ENCODE data around the gene ARSB. TPM values are rescaled to one million over a fixed set of nuclear protein-coding genes. Genes with fewer than 3 reads are reported as not detected.

Gene ARSB
- total and polyA plus RNA-seq, 2 donors from 2014 or later: 8.3 to 16.4 TPM

GRCh38 chr5:78895616-78896015 is 89.5 kb downstream of the ARSB start:
- Histone ChIP-seq H3K27ac (ENCODE audit: low read depth in 2 of 2, low read length in 2 of 2) (no peak overlapping the region), H3K27me3 (ENCODE audit: control insufficient read depth, insufficient read depth, low read length) (no peaks in the 10 kb centered on the region), H3K36me3 (ENCODE audit: control insufficient read depth in 2 of 3, insufficient read depth in 3 of 3, low read length in 3 of 3) (no peaks in the 10 kb centered on the region), H3K9me3 (ENCODE audit: control insufficient read depth in 2 of 3, insufficient read depth in 1 of 3, low read length in 3 of 3) (peaks cover 0 to 7% (median 0%) of the 10 kb centered on the region in 3 donors), H3K4me3 (ENCODE audit: low read length in 3 of 3) (no peak overlapping the region), H3K4me1 (ENCODE audit: control insufficient read depth in 2 of 3, insufficient read depth in 2 of 3, low read depth in 1 of 3, low read length in 3 of 3) (peaks cover 0 to 9% (median 0%) of the 10 kb centered on the region in 3 donors), H3K9ac (ENCODE audit: low read length in 3 of 3) (no peak overlapping the region)
- intact Hi-C loops (cut with DNase I): no loop called here
- DNase-seq (no peak), FAIRE-seq (no peak)
- no peak for TF ChIP-seq CTCF (IDR thresholded peaks at IDR 0.05; ENCODE audit: borderline replicate concordance, extremely low read depth, insufficient read depth)

DNA sequence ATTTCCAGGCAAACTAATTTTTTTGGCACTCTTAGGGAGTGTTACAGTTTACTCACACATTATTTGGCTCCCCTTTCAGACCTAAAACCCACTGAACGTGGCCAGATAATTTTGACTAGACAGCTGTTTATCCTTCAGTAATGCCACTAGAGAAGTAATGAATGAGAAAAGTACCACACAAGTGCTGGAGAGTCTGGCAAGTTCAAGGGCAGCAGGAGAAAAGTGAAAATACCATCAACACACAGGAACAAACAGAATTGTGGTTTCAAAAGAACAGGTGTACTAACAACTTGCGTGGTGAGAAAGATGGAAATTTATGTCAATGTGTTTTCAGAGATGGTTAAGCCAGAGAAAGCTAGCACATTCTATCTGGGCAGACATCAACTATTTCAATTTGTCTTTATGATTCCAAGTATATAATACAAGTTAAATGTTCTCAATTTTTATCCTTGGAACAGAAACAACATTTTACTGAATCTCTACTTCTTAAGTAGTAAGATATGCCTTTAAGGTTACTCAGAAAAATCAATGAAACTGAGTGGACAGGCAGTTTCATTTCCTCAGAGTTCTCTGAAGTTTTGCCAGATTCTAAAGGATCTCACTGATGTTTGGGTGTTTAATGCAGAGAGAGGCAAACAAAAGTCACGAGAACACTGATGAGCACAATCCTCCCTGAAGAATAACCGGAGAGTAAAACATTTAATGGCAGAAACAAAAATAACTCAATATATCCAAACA is 91.0 kb downstream of the ARSB start:
- Histone ChIP-seq H3K27me3 (ENCODE audit: control insufficient read depth, insufficient read depth, low read length) (no peaks in the 10 kb centered on the region), H3K9ac (ENCODE audit: low read length in 3 of 3) (no peak overlapping the region), H3K4me3 (ENCODE audit: low read length in 3 of 3) (no peak overlapping the region), H3K9me3 (ENCODE audit: control insufficient read depth in 2 of 3, insufficient read depth in 1 of 3, low read length in 3 of 3) (peaks cover 0 to 6% (median 0%) of the 10 kb centered on the region in 3 donors), H3K36me3 (ENCODE audit: control insufficient read depth in 2 of 3, insufficient read depth in 3 of 3, low read length in 3 of 3) (no peaks in the 10 kb centered on the region), H3K27ac (ENCODE audit: low read depth in 2 of 2, low read length in 2 of 2) (no peak overlapping the region), H3K4me1 (ENCODE audit: control insufficient read depth in 2 of 3, insufficient read depth in 2 of 3, low read depth in 1 of 3, low read length in 3 of 3) (peaks cover 0 to 9% (median 0%) of the 10 kb centered on the region in 3 donors)
- no peak for DNase-seq
- no peak for TF ChIP-seq CTCF (IDR thresholded peaks at IDR 0.05; ENCODE audit: borderline replicate concordance, extremely low read depth, insufficient read depth)
- FAIRE-seq: no peak
- intact Hi-C loops (cut with DNase I): no loop called here

DNA sequence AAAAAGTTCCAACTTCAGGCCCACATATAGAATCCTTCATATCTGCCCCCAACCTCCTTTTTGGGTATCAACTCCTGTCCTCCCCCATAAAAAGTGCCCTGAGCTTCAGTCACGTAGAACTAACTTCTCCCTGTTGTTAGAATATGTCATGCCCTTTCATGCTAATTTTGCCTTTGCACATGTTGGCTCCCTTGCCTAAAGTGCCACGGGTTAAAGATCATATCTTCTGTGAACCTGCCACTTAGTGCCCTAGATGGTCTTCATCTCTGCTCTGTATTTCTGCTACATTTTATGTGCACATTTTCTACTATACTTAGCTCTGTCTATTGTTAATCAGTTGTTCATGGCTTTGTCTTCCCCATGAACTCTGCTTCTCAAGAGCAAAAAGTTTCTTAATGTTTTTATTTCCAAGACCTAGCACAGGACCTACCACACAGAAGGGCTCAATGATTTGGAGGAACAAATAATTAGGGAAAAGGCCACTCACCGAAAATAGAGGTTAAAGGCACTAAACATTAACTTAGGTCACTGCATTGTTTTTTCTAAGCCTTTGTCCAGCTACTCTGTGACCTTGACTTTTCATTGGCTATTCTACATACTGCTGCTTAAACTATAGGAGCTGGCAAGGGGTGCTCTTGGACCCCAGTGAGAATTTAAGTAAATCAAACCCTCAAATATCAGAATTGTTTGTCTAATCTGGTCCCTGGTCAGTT is 94.3 kb downstream of the ARSB start:
- H3K4me1 ChIP-seq (ENCODE audit: control insufficient read depth in 2 of 3, insufficient read depth in 2 of 3, low read depth in 1 of 3, low read length in 3 of 3): peaks cover 0 to 9% (median 0%) of the 10 kb centered on the region in 3 donors
- no peak overlapping the region for H3K27ac ChIP-seq (ENCODE audit: low read depth in 2 of 2, low read length in 2 of 2)
- no peak overlapping the region for H3K9ac ChIP-seq (ENCODE audit: low read length in 3 of 3)
- FAIRE-seq: no peak
- H3K36me3 ChIP-seq (ENCODE audit: control insufficient read depth in 2 of 3, insufficient read depth in 3 of 3, low read length in 3 of 3): no peaks in the 10 kb centered on the region
- TF ChIP-seq CTCF (IDR thresholded peaks at IDR 0.05; ENCODE audit: borderline replicate concordance, extremely low read depth, insufficient read depth): no peak
- DNase-seq: no peak
- no peaks in the 10 kb centered on the region for H3K27me3 ChIP-seq (ENCODE audit: control insufficient read depth, insufficient read depth, low read length)
- intact Hi-C loops (cut with DNase I): no loop called here
- H3K9me3 ChIP-seq (ENCODE audit: control insufficient read depth in 2 of 3, insufficient read depth in 1 of 3, low read length in 3 of 3): no peaks in the 10 kb centered on the region
- H3K4me3 ChIP-seq (ENCODE audit: low read length in 3 of 3): no peak overlapping the region

Measured in kidney (tissue), 14 donors.